Stimulated activated naive CD8-positive, alpha-beta T cell treated with anti-CD3 and anti-CD28 coated beads, Interleukin-15, Interleukin-2, amounts not matched to agents 100 ng/mL and 50 ng/mL, for 24 hours (primary cell): Measurements from ENCODE around the gene MRPL40.
A peak's percentile ranks its signal among the peaks of the same experiment; 100 is the strongest.

Source experiments
- H3K27ac Mint-ChIP-seq: one replicate; pipeline ENCODE4 v1.8.0; 2021; ENCODE audit warnings: mild to moderate bottlenecking, mixed read lengths
- H3K27me3 Mint-ChIP-seq: one replicate; pipeline ENCODE4 v1.8.0; 2021; ENCODE audit warnings: mixed read lengths
- H3K36me3 Mint-ChIP-seq: one replicate; pipeline ENCODE4 v1.8.0; 2021; ENCODE audit warnings: low read depth, mixed read lengths
- H3K4me1 Mint-ChIP-seq: one replicate; pipeline ENCODE4 v1.8.0; 2021; ENCODE audit warnings: low read depth, mixed read lengths
- H3K4me3 Mint-ChIP-seq: one replicate; pipeline ENCODE4 v1.8.0; 2021; ENCODE audit warnings: mild to moderate bottlenecking, mixed read lengths
- H3K9me3 Mint-ChIP-seq: one replicate; pipeline ENCODE4 v1.8.0; 2021; ENCODE audit warnings: mixed read lengths

Gene MRPL40

DNA sequence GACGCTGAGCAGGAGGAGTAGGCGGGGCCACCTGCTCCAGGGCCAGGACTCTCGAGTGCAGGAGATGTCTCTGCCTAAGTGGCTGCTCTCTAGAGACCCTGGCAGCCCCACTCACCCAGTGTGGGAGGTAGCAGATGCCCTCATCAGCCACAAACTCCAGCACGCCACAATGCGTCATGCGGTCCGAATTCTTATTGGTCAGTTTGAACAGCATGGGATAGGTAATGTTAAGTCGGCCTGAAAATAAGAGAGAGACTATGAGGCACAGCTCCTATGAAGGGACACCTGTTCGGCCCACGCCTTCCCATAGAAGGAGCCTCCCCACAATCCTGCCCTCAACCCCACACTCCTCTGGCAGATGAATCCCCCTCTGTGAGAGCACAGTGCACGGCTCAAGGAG is 39.2 kb downstream of the MRPL40 start:
- peaks cover 8% of the 10 kb centered on the region for H3K4me1 Mint-ChIP-seq
- H3K36me3 Mint-ChIP-seq: peaks cover 60% of the 10 kb centered on the region
- H3K27ac Mint-ChIP-seq: no peak overlapping the region
- H3K9me3 Mint-ChIP-seq: no peaks in the 10 kb centered on the region
- H3K27me3 Mint-ChIP-seq: no peaks in the 10 kb centered on the region
- H3K4me3 Mint-ChIP-seq: no peak overlapping the region

DNA sequence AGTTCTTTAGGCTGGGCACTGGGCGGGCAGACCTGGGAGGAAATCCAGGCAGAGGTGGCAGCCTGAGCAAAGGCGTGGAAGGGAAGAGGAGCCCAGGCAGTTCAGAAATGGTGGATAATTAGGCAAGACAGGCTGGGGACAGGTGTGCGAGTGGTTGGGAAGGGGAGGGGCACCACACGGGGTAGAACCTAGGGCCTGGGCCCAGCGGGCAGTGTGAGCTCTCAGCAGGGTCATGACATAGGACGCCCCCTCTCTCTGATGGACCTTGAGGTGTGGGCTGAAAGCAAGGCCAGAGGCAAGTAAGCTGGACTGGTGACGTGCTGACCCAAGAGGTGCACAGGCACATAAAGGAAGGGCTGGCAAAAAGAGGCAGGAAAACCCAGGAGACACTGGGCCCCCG is 39.9 kb downstream of the MRPL40 start:
- peaks cover 57% of the 10 kb centered on the region for H3K36me3 Mint-ChIP-seq
- peaks cover 12% of the 10 kb centered on the region for H3K4me1 Mint-ChIP-seq
- H3K27me3 Mint-ChIP-seq: no peaks in the 10 kb centered on the region
- H3K9me3 Mint-ChIP-seq: no peaks in the 10 kb centered on the region
- H3K4me3 Mint-ChIP-seq: no peak overlapping the region
- no peak overlapping the region for H3K27ac Mint-ChIP-seq

DNA sequence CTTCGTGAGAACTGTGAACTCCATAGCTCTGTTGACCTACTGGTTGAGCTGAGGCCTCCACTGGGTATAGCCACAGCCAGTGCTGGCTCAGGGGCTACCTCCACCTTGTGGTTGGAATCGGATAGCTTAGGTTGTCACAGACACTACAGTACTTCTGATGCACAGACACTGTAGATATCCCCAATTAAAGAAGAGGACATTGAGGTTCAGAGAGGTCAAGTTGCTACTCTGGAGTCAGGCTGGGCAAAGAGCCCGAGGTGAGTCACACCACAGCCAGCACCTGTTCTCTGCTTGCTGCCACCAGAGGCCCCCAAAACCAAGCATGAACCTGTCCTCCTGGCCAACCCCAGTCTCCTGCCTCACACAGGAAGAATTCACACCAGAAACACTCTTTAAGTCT is 41.2 kb downstream of the MRPL40 start:
- Mint-ChIP-seq H3K9me3 (no peaks in the 10 kb centered on the region), H3K4me1 (peaks cover 21% of the 10 kb centered on the region), H3K4me3 (no peak overlapping the region), H3K36me3 (peaks cover 44% of the 10 kb centered on the region), H3K27ac (no peak overlapping the region), H3K27me3 (no peaks in the 10 kb centered on the region)

DNA sequence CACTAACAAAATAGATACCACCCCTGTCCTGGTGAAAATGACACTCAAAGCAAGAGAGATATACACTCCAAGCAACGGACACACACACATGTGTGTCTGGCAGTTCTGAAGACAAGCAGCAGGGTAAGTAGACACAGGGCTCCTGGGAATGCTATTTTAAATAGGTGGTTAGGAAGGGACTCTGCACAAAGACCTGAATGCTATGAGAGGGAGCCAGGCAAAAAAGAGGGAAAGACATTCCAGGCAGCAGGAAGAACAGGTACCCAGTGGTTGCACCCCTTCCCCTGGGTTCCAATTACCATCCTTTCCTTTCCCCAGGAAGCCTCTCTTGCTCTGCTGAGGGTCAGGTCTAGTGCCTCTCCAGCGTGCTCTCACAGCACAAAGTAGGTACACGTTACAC is 43.7 kb downstream of the MRPL40 start:
- Mint-ChIP-seq H3K27ac (no peak overlapping the region), H3K36me3 (peaks cover 48% of the 10 kb centered on the region), H3K4me1 (peaks cover 37% of the 10 kb centered on the region), H3K4me3 (no peak overlapping the region), H3K27me3 (no peaks in the 10 kb centered on the region), H3K9me3 (no peaks in the 10 kb centered on the region)

DNA sequence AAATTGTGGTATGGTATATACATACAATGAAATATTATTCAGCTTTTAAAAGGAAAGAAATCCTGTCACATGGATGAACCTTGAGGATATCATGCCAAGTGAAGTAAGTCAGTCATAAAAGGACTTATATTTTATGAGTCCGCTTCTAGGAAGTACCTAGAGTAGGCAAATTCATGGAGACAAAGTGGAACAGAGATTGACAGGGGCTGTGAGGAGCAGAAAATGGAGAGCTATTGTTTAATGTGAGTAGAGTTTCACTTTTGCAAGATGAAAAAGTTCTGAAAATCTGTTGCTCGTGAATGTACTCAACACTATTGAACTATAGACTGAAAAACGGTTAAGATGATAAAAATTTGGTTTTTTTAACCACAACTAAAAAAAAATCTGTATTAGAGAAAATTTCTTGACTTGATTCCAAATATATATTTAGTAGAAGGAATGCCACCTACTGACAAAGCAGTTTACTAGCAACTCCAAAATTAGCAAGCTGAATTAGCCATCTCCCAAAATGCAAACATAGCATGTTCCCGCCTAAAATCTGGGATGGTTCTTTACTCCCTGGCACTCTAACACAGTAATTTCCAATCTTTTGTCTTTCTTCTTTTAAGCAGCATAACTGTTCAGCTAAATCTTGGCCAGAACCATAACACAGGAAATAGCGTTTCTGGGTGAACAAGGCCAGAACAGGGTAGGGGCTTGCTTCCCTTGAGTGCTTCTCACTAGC is 45.1 kb downstream of the MRPL40 start:
- Mint-ChIP-seq H3K36me3 (peaks cover 36% of the 10 kb centered on the region), H3K4me3 (peak overlapping the region; percentile 94), H3K27ac (peak overlapping the region; percentile 77), H3K4me1 (peaks cover 37% of the 10 kb centered on the region), H3K9me3 (no peaks in the 10 kb centered on the region), H3K27me3 (no peaks in the 10 kb centered on the region)

DNA sequence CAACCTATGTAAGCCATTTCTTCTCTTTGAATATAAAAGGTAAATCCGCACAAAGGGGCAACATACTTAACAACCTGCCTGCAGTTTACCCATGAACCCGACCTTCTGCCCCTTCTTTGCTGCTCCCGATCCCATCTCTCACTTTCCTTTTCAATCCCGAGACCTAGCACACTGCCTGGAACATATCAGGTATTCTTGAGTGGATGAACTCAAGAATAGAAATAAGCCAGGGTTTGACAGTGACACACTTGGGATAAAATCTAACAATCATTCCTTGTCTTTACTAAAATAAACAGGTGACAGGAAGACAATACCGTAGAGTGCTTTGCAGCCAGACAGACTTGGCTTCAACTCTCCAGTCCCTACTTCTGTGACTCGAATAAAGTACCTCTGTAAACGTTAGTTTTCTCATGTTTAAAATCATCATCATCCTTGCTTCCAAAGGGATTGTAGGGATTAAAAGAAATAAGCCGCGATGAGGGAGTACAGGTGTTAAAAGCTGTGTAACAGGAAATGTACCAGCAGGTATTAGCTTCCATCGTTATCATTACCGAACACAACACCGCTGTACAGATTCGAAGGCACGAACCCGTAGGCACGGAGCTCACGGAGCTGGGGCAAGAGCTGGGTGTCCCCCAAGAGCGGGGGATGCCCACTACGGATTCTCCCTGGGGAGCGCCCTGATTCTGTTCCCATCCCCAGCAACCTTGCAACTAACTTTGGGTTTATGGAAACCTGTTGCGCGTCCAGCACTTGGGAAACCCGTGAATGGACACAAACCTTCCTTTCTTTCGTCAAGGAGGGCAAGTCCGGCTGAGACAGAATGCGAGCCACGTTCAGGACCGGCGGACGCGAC is 45.9 kb downstream of the MRPL40 start:
- no peaks in the 10 kb centered on the region for H3K27me3 Mint-ChIP-seq

DNA sequence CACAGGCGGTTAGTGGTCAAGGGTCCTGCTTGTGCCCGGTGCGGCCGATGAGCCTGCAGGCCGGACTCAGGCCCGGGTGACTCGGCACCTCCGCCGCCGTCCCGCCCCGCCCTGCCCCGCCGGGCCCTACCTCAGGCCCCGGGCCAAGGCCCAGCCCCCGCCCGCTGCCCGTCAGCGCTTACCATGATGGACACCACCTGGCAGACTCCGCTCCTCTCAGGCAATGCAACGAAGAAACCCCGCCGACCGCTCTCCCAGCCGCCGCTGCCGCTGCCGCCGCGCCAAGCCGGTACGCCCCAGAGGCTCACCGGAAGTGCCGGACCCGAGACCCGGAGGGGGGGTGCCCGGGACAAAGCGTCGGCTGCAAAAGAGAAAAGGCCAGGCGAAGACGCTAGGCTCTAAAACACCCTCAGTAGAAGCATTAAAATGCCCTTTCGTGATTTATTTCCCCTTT is 46.6 kb downstream of the MRPL40 start, which contains the start of gene UFD1:
TSS of gene UFD1 (minus strand) at position 293 of the 454 bp plus-strand sequence. CDS start at position 185, 108 bp downstream.
- peak within 1 kb of the TSS; percentile 94 for H3K4me3 Mint-ChIP-seq
- peak within 1 kb of the TSS; percentile 99 for H3K27ac Mint-ChIP-seq
- H3K27me3 Mint-ChIP-seq: no peaks in the 10 kb centered on the region
- peaks cover 32% of the 10 kb centered on the region for H3K36me3 Mint-ChIP-seq
- H3K4me1 Mint-ChIP-seq: peaks cover 37% of the 10 kb centered on the region
- H3K9me3 Mint-ChIP-seq: no peaks in the 10 kb centered on the region

More for the DNA sequence above, 45.9 kb downstream of the MRPL40 start:
- H3K27ac Mint-ChIP-seq: peak overlapping the region; percentile 77
- H3K4me1 Mint-ChIP-seq: peaks cover 37% of the 10 kb centered on the region
- peak overlapping the region; percentile 94 for H3K4me3 Mint-ChIP-seq
- peaks cover 32% of the 10 kb centered on the region for H3K36me3 Mint-ChIP-seq
- H3K9me3 Mint-ChIP-seq: no peaks in the 10 kb centered on the region

DNA sequence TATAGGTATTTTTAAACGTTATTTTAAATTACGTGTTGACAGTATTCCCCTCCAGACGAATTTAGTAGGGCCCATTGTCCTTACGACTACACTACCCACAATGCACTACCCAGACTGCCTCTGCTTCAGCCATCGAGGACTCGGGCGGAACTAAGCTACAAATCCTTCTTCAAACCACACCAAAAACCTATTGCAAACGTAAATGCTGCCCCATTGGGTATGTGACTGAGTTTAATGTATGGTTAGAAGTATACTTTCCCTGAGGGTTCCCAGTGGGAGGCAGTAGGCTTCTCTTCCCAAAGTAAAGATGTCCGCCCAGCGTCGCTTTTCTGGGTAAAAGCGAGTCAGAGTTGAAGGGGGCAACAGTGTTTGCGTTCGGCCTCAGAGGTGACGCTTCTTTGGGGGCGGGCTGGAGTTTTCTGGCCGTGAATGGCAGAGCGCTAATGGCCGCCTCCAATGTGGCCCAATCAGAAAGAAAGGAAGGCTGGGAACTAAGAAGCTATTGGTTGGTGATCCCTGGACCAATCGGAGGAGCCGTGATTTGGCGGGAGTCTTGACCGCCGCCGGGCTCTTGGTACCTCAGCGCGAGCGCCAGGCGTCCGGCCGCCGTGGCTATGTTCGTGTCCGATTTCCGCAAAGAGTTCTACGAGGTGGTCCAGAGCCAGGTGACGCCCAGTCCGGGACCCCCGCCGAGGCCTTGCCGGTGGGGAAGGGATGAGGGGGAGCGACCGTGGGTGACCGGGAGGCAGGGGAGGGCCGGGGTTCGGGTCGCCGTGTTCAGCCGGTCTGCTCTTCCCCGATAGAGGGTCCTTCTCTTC is 47.2 kb downstream of the MRPL40 start, which contains the start of gene CDC45:
TSS of gene CDC45 (plus strand) at position 566 of the 818 bp plus-strand sequence. CDS start at position 615, 49 bp downstream.
- Mint-ChIP-seq H3K4me1 (peaks cover 37% of the 10 kb centered on the region), H3K36me3 (peaks cover 36% of the 10 kb centered on the region), H3K27ac (peak within 1 kb of the TSS; percentile 99), H3K4me3 (peak within 1 kb of the TSS; percentile 94), H3K9me3 (no peaks in the 10 kb centered on the region), H3K27me3 (no peaks in the 10 kb centered on the region)

DNA sequence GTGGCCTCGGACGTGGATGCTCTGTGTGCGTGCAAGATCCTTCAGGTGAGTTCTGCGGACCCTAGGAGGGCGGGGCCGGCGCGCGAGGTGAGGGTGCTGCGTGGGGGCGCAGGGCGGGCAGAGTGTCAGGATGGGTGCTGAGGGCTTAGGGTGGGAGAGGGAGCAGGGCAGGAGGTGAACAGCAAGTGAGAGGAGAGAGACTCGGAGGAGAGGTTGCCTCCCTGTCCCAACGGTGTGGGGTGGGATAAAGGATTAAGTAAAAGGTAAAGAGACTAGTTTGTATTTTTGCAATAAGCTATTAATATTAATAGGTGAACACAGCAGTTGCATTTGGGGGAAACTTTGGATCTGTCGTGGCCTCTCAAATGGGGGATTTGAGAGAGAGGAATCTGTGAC is 47.8 kb downstream of the MRPL40 start:
- Mint-ChIP-seq H3K9me3 (no peaks in the 10 kb centered on the region), H3K4me1 (peaks cover 37% of the 10 kb centered on the region), H3K4me3 (peak overlapping the region; percentile 94), H3K27ac (peak overlapping the region; percentile 99), H3K27me3 (no peaks in the 10 kb centered on the region), H3K36me3 (peaks cover 42% of the 10 kb centered on the region)

DNA sequence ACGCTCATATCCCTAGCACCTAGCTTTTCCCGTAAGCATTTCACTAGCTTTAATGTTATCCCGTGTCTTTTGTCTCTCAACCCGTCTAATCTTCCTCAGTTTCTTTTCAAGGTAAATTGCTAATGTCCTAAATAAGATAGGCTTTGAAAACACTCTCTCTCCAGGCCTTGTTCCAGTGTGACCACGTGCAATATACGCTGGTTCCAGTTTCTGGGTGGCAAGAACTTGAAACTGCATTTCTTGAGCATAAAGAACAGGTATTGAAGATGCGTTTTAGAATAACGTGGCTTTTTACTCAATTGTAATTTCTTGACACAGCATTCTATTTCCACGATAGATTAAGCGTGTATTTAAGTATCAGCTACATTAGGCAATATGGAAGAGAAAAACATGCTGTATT is 48.4 kb downstream of the MRPL40 start:
- Mint-ChIP-seq H3K36me3 (peaks cover 46% of the 10 kb centered on the region), H3K27ac (peak overlapping the region; percentile 99), H3K27me3 (no peaks in the 10 kb centered on the region), H3K9me3 (no peaks in the 10 kb centered on the region), H3K4me1 (peaks cover 35% of the 10 kb centered on the region), H3K4me3 (peak overlapping the region; percentile 94)

DNA sequence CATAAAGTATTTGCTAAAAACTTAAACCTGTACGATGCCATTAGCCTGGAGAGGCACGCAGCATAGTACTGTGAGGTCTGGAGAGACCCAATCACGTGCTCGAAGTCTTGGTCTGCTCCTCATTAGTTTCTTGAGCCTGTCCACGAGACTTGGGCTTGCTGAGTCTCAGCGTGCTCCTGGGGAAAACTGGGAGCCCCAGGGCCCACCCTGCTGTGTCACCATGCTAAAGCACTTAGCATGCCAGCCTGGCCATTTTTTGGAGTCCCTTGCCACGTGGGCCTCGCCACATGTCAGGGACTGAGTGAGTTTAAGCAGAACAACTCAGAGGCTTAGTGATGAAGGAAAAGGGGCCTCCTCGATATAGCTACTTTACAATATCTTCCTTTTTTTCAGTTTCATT is 50.0 kb downstream of the MRPL40 start:
- no peaks in the 10 kb centered on the region for H3K9me3 Mint-ChIP-seq
- H3K36me3 Mint-ChIP-seq: peaks cover 52% of the 10 kb centered on the region
- H3K4me3 Mint-ChIP-seq: no peak overlapping the region
- H3K27ac Mint-ChIP-seq: no peak overlapping the region
- H3K27me3 Mint-ChIP-seq: no peaks in the 10 kb centered on the region
- H3K4me1 Mint-ChIP-seq: peaks cover 25% of the 10 kb centered on the region

DNA sequence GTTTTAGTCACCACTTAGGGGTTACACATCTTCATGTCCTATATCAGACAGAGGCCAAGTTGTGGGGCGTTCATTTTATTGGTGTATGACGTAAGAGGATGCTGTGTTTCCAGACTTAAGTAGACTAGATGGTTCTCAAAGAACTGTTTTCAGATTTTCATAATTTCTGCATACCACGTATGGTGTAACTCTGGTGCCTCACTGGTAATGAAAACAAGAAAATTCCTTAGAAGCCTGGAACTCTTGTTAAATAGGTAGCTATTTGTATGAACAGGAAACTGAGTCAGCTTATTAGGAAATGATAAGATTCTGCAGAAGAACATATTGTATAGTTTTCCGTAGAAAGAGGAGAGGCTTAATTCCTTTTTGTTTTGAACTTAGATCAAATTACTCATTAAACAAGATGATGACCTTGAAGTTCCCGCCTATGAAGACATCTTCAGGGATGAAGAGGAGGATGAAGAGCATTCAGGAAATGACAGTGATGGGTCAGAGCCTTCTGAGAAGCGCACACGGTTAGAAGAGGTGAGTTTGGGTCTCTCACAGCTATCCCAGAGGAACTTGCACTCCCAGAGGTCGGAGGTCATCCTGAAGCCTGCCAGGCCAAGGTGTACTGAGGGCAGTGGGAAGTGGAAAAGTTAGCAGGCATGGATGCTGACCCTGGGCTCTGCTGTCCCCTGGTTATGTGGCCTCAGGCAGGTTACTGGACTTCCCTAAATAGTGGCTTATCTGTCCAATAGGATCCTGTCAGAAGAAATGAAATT is 51.3 kb downstream of the MRPL40 start:
- Mint-ChIP-seq H3K4me3 (no peak overlapping the region), H3K27ac (no peak overlapping the region), H3K36me3 (peaks cover 59% of the 10 kb centered on the region), H3K4me1 (peaks cover 16% of the 10 kb centered on the region), H3K27me3 (no peaks in the 10 kb centered on the region), H3K9me3 (no peaks in the 10 kb centered on the region)
